H1 (cell line): ENCODE data around the gene CCDC78. TPM values are rescaled to one million over a fixed set of nuclear protein-coding genes. Genes with fewer than 3 reads are reported as not detected.

Experiments used
- CTCF ChIA-PET: fragments of 300-600 bp; sonication (Branson Sonifier 250); formaldehyde crosslinking; loops from one replicate; lab custom pipeline; 2021; ENCODE audit not compliant: partially characterized antibody; lab: Charles Lee
- POLR2A ChIA-PET: fragments of 300-600 bp; sonication (Branson Sonifier 250); formaldehyde crosslinking; loops from one replicate; lab custom pipeline; 2021; ENCODE audit warnings: inconsistent platforms; ENCODE audit not compliant: partially characterized antibody; lab: Charles Lee
- DNase-seq, 2 experiments: peaks; one replicate each; pipeline versions ENCODE4 v3.0.0 to v3.0.0-alpha.2; 2010 to 2022; ENCODE audit warnings: low spot score in 2 of 2, low read depth in 1 of 2, mixed read lengths in 1 of 2
- FAIRE-seq: peaks from 2 replicates; lab custom pipeline; 2011; peaks lifted over from hg19 to GRCh38; lab: Jason Lieb, UNC
- H2AFZ ChIP-seq: 2 replicates; pipeline ENCODE4 v1.8.1; 2012; ENCODE audit warnings: low read length, inconsistent platforms
- H2AK5ac ChIP-seq: 2 replicates; pipeline ENCODE4 v1.6.1; 2013; ENCODE audit warnings: low read depth, low read length
- H2BK120ac ChIP-seq: replicated peaks from 2 replicates; pipeline ENCODE3; 2013; ENCODE audit warnings: low read depth, low read length, inconsistent platforms
- H2BK12ac ChIP-seq: 2 replicates; pipeline ENCODE4 v1.6.1; 2013; ENCODE audit warnings: low read depth, low read length
- H2BK15ac ChIP-seq: 2 replicates; pipeline ENCODE4 v1.6.1; 2013; ENCODE audit warnings: low read length
- H2BK20ac ChIP-seq: 2 replicates; pipeline ENCODE4 v1.6.1; 2013; ENCODE audit warnings: low read length
- H2BK5ac ChIP-seq: 2 replicates; pipeline ENCODE4 v1.6.1; 2013; ENCODE audit warnings: low read depth, low read length
- H3K14ac ChIP-seq: 2 replicates; pipeline ENCODE4 v1.6.1; 2013; ENCODE audit warnings: inconsistent platforms; ENCODE audit not compliant: insufficient read length
- H3K18ac ChIP-seq: 2 replicates; pipeline ENCODE4 v1.6.1; 2013; ENCODE audit warnings: low read length; ENCODE audit errors: extremely low read depth
- H3K23ac ChIP-seq: 2 replicates; pipeline ENCODE4 v1.6.1; 2013; ENCODE audit warnings: inconsistent platforms; ENCODE audit not compliant: insufficient read length
- H3K23me2 ChIP-seq: 2 replicates; pipeline ENCODE4 v1.6.1; 2013; ENCODE audit warnings: low read depth, low read length
- H3K27ac ChIP-seq: 2 replicates; pipeline ENCODE4 v1.6.1; 2011; ENCODE audit warnings: low read depth, low read length, inconsistent platforms
- H3K27me3 ChIP-seq, 4 experiments: replicated peaks in 1 of 4; 1 replicate in 1 of 4; 2 replicates in 3 of 4; pipeline versions ENCODE4 v1.6.1 to v1.8.1; 2011 to 2013; ENCODE audit warnings: low read length in 3 of 4, mild to moderate bottlenecking in 3 of 4, inconsistent platforms in 2 of 4, mixed read lengths in 2 of 4, moderate library complexity in 1 of 4; ENCODE audit not compliant: control insufficient read depth in 3 of 4, insufficient read depth in 3 of 4; ENCODE audit errors: extremely low read depth in 1 of 4
- H3K36me3 ChIP-seq, 4 experiments: 2 replicates each; pipeline versions ENCODE4 v1.6.1 to v1.8.1; 2011 to 2013; ENCODE audit warnings: mild to moderate bottlenecking in 4 of 4, low read length in 3 of 4, moderate library complexity in 2 of 4, control low read depth in 1 of 4, inconsistent platforms in 1 of 4; ENCODE audit not compliant: insufficient read depth in 4 of 4, control insufficient read depth in 2 of 4
- H3K4ac ChIP-seq: replicated peaks from 2 replicates; pipeline ENCODE3; 2013; ENCODE audit warnings: low read length, low read depth, mixed read lengths, inconsistent platforms; ENCODE audit not compliant: insufficient read length
- H3K4me1 ChIP-seq, 4 experiments: replicated peaks in 1 of 4; 1 replicate in 1 of 4; 2 replicates in 3 of 4; pipeline versions ENCODE4 v1.6.1 to v1.8.1; 2011 to 2013; ENCODE audit warnings: low read length in 3 of 4, inconsistent platforms in 2 of 4, mixed read lengths in 1 of 4; ENCODE audit not compliant: insufficient read depth in 4 of 4, control insufficient read depth in 3 of 4
- H3K4me2 ChIP-seq, 2 experiments: 2 replicates each; pipeline versions ENCODE4 v1.6.1 to v1.8.1; 2011 to 2013; ENCODE audit warnings: low read depth in 2 of 2, low read length in 2 of 2, control low read depth in 1 of 2, inconsistent platforms in 1 of 2, mild to moderate bottlenecking in 1 of 2; ENCODE audit not compliant: insufficient read depth in 1 of 2
- H3K4me3 ChIP-seq, 4 experiments: fragments of 200-600, 300-600 bp in 1 of 4; sonication (generic), shearing (Covaris generic), sonication (Bioruptor Twin) in 1 of 4; 2 replicates each; pipeline versions ENCODE4 v1.5.1 to v1.8.1; 2011 to 2016; ENCODE audit warnings: low read length in 4 of 4, low read depth in 3 of 4, control low read depth in 2 of 4, inconsistent platforms in 2 of 4, mild to moderate bottlenecking in 2 of 4, mixed read lengths in 1 of 4, moderate library complexity in 1 of 4; ENCODE audit not compliant: insufficient read depth in 2 of 4; ENCODE audit errors: extremely low read depth in 1 of 4
- H3K56ac ChIP-seq: replicated peaks from 2 replicates; pipeline ENCODE3; 2013; ENCODE audit warnings: low read depth, mild to moderate bottlenecking, mixed read lengths, low read length, inconsistent platforms; ENCODE audit not compliant: insufficient read length
- H3K79me1 ChIP-seq: 2 replicates; pipeline ENCODE4 v1.6.1; 2013; ENCODE audit warnings: low read depth, low read length, control low read depth
- H3K79me2 ChIP-seq, 2 experiments: 2 replicates each; pipeline versions ENCODE4 v1.6.1 to v1.8.1; 2012 to 2013; ENCODE audit warnings: low read length in 2 of 2, mild to moderate bottlenecking in 2 of 2, inconsistent platforms in 1 of 2; ENCODE audit not compliant: insufficient read depth in 2 of 2, control insufficient read depth in 1 of 2
- H3K9ac ChIP-seq, 4 experiments: replicated peaks in 1 of 4; 1 replicate in 1 of 4; 2 replicates in 3 of 4; pipeline versions ENCODE4 v1.6.1 to v1.8.1; 2011 to 2013; ENCODE audit warnings: low read depth in 3 of 4, low read length in 3 of 4, control low read depth in 2 of 4, mild to moderate bottlenecking in 2 of 4, moderate library complexity in 2 of 4, inconsistent platforms in 1 of 4; ENCODE audit errors: extremely low read depth in 1 of 4
- H3K9me3 ChIP-seq, 2 experiments: 2 replicates each; pipeline versions ENCODE4 v1.6.1 to v1.8.1; 2012 to 2013; ENCODE audit warnings: mild to moderate bottlenecking in 2 of 2, moderate library complexity in 2 of 2, control low read depth in 1 of 2, inconsistent platforms in 1 of 2, low read depth in 1 of 2, low read length in 1 of 2, mixed read lengths in 1 of 2; ENCODE audit not compliant: insufficient read depth in 2 of 2
- H4K20me1 ChIP-seq, 2 experiments: replicated peaks in 1 of 2; 2 replicates each; pipeline versions ENCODE3 to v1.8.1; 2011 to 2013; ENCODE audit warnings: inconsistent platforms in 2 of 2, low read length in 2 of 2, mild to moderate bottlenecking in 1 of 2; ENCODE audit not compliant: insufficient read depth in 2 of 2, control insufficient read depth in 1 of 2
- H4K5ac ChIP-seq: 2 replicates; pipeline ENCODE4 v1.6.1; 2013; ENCODE audit warnings: low read length, low read depth, mixed read lengths, inconsistent platforms; ENCODE audit not compliant: insufficient read length
- H4K8ac ChIP-seq: 2 replicates; pipeline ENCODE4 v1.8.0; 2013; ENCODE audit warnings: mild to moderate bottlenecking, moderate library complexity, low read length, inconsistent platforms; ENCODE audit not compliant: insufficient read depth; ENCODE audit errors: extremely low read depth
- H4K91ac ChIP-seq: replicated peaks from 2 replicates; pipeline ENCODE3; 2013; ENCODE audit warnings: low read length, mixed read lengths, inconsistent platforms; ENCODE audit not compliant: insufficient read length
- CBX5 ChIP-seq: fragments of 300-800, 300-1000 bp; sonication (generic); IDR thresholded peaks from 2 replicates; pipeline ENCODE4 v1.7.1; 2016; ENCODE audit warnings: antibody characterized with exemption, low read length, low read depth
- JUND ChIP-seq: IDR thresholded peaks from 2 replicates; pipeline ENCODE4 v1.6.1; 2011; ENCODE audit warnings: mild to moderate bottlenecking, improper control_type of control experiment, low read length
- WGBS, 2 experiments: shearing (Covaris generic) in 1 of 2; methylation state at CpG; one replicate each; pipeline versions ENCODE4 v1.1.6 to v1.1.7; 2013 to 2015; ENCODE audit warnings: low lambda C conversion rate in 2 of 2, mixed read lengths in 2 of 2, inconsistent platforms in 1 of 2, low coverage in 1 of 2, missing lambda C conversion rate in 1 of 2; ENCODE audit not compliant: insufficient replicate concordance in 2 of 2, insufficient coverage in 1 of 2, insufficient read length in 1 of 2; ENCODE audit errors: extremely low coverage in 1 of 2, missing lambda C conversion rate in 1 of 2; 5-methylcytosine and 5-hydroxymethylcytosine counted together
- polyA plus RNA-seq, 7 experiments: library from polyadenylated mRNA; depleted of rRNA in 3 of 7; stranded (reverse) in 5 of 7; unstranded in 2 of 7; fragments of >200 nt in 5 of 7; fragments of 200-250 nt in 2 of 7; gene quantifications; 1 replicate in 5 of 7; 2 replicates in 1 of 7; 4 replicates in 1 of 7; pipeline versions ENCODE4 v1.2.1 to v1.2.3, GENCODE V29; 2011 to 2013; ENCODE audit warnings: missing spikeins in 2 of 7, mixed read lengths in 2 of 7
- total RNA-seq: library from RNA; stranded (reverse); fragmentation: NEBNext Ultra II Directional; extraction: Animal tissue kit (Norgen Biotek cat#: 25700); gene quantifications from 2 replicates; pipeline ENCODE4 v1.2.1, GENCODE V29; 2021

Gene CCDC78
- total and polyA plus RNA-seq, 2 of the 8 experiments (the other 6 are each of a cell fraction or from before 2014, with no cell fraction given) = 7.1 to 8.5 TPM

DNA sequence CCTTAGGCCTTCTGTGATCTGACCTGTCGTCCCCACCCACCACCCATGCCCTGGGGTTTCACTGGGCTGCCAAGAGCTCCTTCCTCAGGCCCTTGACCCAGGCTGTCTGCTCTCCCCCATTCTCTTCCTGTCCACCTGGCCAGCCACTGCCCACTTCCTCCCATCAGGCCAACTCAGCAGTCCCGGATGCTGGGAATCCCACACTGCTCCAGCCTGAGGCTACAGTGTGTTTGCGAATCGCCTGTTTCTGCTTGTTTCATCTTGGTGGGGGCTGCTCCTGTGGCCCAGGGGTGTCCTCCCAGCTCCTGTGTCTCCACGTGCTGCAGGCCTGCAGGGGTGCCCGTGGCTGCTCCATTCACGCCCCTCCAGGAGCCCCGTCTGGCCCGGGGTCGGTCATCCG is 12.2 kb downstream of the CCDC78 start:
- H3K18ac ChIP-seq = no peak overlapping the region
- TF ChIP-seq CBX5 (no peak), JUND (no peak)
- no peaks in the 10 kb centered on the region for H3K79me1 ChIP-seq
- peak overlapping the region; percentile 75; the same call in 1 of the 2 replicates for H2AK5ac ChIP-seq
- H2BK15ac ChIP-seq = no peak overlapping the region
- H3K36me3 ChIP-seq = no peaks in the 10 kb centered on the region
- no peak overlapping the region for H3K23ac ChIP-seq
- ChIA-PET CTCF (interaction anchor here (0.8 to 33.4 kb wide), 7 partner anchors 11 to 168 kb away, joined by 3 to 977 read pairs (median 5); partner anchors contain the start of genes ANTKMT, CCDC78, CHTF18 and CIAO3), POLR2A (interaction anchor here (0.8 to 20.9 kb wide), 5 partner anchors 13 to 69 kb away, joined by 3 to 353 read pairs (median 4); partner anchors contain the start of genes ANTKMT, CCDC78, HAGHL and JMJD8)
- H3K27me3 ChIP-seq = peaks cover 1 to 56% (median 29%) of the 10 kb centered on the region in 4 experiments
- no peak overlapping the region for H2BK5ac ChIP-seq
- DNase-seq = no peak
- H4K8ac ChIP-seq = peak overlapping the region; percentile 17; the same call in 1 of the 2 replicates
- no peak for FAIRE-seq
- H2BK20ac ChIP-seq = no peak overlapping the region
- no peak overlapping the region for H3K4me3 ChIP-seq
- no peak overlapping the region for H3K27ac ChIP-seq
- H3K79me2 ChIP-seq = no peaks in the 10 kb centered on the region
- H3K4ac ChIP-seq = no peak overlapping the region
- H2BK12ac ChIP-seq = no peak overlapping the region
- H3K4me1 ChIP-seq = peaks cover 0 to 23% (median 14%) of the 10 kb centered on the region in 4 experiments; a peak in 5 of 7 replicates
- no peak overlapping the region for H2AFZ ChIP-seq
- H3K4me2 ChIP-seq = 0 out of 4 replicates have a peak overlapping the region, but pooled peaks of 1 of the 2 experiments have one; percentile 53
- H4K91ac ChIP-seq = no peak overlapping the region
- WGBS, 2 experiments = 88% methylated on average over 11 of the region's 11 CpGs; no CpG with 5 or more reads in 1 of the 2 experiments
- no peak overlapping the region for H3K9ac ChIP-seq
- H3K56ac ChIP-seq = no peak overlapping the region
- H4K5ac ChIP-seq = no peak overlapping the region
- H4K20me1 ChIP-seq = peaks cover 2 to 4% of the 10 kb centered on the region in 2 experiments
- no peak overlapping the region for H2BK120ac ChIP-seq
- H3K14ac ChIP-seq = no peak overlapping the region
- peaks cover 11% of the 10 kb centered on the region; the same call in 1 of the 2 replicates for H3K23me2 ChIP-seq
- no peaks in the 10 kb centered on the region for H3K9me3 ChIP-seq
